Loucy (cell line): Measurements from ENCODE around the gene HELB.

ENCODE experiments used
- EZH2phosphoT487 ChIP-seq: fragments of 200-600 bp; IDR thresholded peaks from 2 replicates; pipeline ENCODE4 v1.6.1; 2018; ENCODE audit warnings: antibody characterized with exemption, mild to moderate bottlenecking, moderate library complexity, borderline replicate concordance
- TF ChIP-seq, protein P1 (sequence below): fragments of 200-600 bp; sonication (generic); conservative IDR thresholded peaks from 2 replicates; pipeline ENCODE4 v1.5.1; 2014; ENCODE audit warnings: mild to moderate bottlenecking, antibody characterized with exemption, low read length

DNA sequence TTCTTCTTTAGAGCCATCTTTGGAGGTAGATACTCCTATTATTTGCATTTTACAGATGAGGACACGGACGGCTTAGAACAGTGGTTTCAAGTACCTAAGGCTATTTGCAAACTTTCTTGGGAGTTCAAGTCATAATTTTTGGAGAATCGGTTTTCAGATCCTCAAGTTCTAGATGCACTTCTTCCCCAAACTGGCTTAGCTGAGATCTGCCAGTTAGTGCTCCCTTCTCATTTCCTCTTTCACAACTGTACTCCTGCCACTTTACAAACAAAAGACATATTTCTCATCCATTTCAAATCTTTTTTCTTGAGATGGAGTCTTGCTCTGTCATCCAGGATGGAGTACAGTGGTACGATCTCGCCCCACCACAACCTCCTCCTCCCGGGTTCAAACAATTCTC lies 77.3 kb downstream of the HELB start:
- TF ChIP-seq, protein P1, sequence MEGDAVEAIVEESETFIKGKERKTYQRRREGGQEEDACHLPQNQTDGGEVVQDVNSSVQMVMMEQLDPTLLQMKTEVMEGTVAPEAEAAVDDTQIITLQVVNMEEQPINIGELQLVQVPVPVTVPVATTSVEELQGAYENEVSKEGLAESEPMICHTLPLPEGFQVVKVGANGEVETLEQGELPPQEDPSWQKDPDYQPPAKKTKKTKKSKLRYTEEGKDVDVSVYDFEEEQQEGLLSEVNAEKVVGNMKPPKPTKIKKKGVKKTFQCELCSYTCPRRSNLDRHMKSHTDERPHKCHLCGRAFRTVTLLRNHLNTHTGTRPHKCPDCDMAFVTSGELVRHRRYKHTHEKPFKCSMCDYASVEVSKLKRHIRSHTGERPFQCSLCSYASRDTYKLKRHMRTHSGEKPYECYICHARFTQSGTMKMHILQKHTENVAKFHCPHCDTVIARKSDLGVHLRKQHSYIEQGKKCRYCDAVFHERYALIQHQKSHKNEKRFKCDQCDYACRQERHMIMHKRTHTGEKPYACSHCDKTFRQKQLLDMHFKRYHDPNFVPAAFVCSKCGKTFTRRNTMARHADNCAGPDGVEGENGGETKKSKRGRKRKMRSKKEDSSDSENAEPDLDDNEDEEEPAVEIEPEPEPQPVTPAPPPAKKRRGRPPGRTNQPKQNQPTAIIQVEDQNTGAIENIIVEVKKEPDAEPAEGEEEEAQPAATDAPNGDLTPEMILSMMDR, result no peak
- no peak for TF ChIP-seq EZH2phosphoT487
